Measurements from ENCODE around the gene PADI1.

- TF ChIP-seq POLR2A (IDR thresholded peaks at IDR 0.05) (no peak), POLR2AphosphoS5 (IDR thresholded peaks at IDR 0.05) (peak in 1 of 3 donors; percentile 39)
- TF ChIP-seq, protein P1, sequence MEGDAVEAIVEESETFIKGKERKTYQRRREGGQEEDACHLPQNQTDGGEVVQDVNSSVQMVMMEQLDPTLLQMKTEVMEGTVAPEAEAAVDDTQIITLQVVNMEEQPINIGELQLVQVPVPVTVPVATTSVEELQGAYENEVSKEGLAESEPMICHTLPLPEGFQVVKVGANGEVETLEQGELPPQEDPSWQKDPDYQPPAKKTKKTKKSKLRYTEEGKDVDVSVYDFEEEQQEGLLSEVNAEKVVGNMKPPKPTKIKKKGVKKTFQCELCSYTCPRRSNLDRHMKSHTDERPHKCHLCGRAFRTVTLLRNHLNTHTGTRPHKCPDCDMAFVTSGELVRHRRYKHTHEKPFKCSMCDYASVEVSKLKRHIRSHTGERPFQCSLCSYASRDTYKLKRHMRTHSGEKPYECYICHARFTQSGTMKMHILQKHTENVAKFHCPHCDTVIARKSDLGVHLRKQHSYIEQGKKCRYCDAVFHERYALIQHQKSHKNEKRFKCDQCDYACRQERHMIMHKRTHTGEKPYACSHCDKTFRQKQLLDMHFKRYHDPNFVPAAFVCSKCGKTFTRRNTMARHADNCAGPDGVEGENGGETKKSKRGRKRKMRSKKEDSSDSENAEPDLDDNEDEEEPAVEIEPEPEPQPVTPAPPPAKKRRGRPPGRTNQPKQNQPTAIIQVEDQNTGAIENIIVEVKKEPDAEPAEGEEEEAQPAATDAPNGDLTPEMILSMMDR (IDR thresholded peaks at IDR 0.05 in 8 of 11, conservative IDR thresholded peaks at IDR 0.05 in 3 of 11): no peak
Measured at GRCh38 chr1:17207046-17207445, 2.1 kb downstream of the PADI1 start.

Data from spleen (tissue), 7 donors.